PC-9 (cell line): ENCODE results near the gene PLCD3. TPM values are rescaled to one million over a fixed set of nuclear protein-coding genes. Genes with fewer than 3 reads are reported as not detected.
A peak's percentile ranks its signal among the peaks of the same experiment; 100 is the strongest.

ENCODE experiments used
- BruUV-seq: library from RNA; stranded (reverse); fragments of 400-500 nt; replicated peaks from 2 replicates; lab custom pipeline; 2021; lab: Mats Ljungman, UMichigan
- CTCF ChIA-PET: fragments of 300-600 bp; sonication (Branson Sonifier 250); formaldehyde crosslinking; loops from one replicate; lab custom pipeline; 2022; ENCODE audit warnings: antibody characterized with exemption; lab: Charles Lee
- POLR2A ChIA-PET: fragments of 300-600 bp; sonication (Branson Sonifier 250); formaldehyde crosslinking; loops from one replicate; lab custom pipeline; 2022; ENCODE audit warnings: antibody characterized with exemption; ENCODE audit not compliant: unreplicated experiment; lab: Charles Lee
- DNase-seq, 2 experiments: peaks; one replicate each; pipeline versions ENCODE4 v3.0.0 to v3.0.0-alpha.2; 2015 to 2022; ENCODE audit warnings: mixed read lengths in 1 of 2
- H2AFZ ChIP-seq: fragments of 200-600 bp; sonication (generic); 2 replicates; pipeline ENCODE4 v1.8.1; 2017; ENCODE audit warnings: antibody characterized with exemption
- H3F3A ChIP-seq: fragments of 200-600 bp; sonication (generic); 2 replicates; pipeline ENCODE4 v1.8.1; 2017; ENCODE audit warnings: antibody characterized with exemption, mild to moderate bottlenecking, low read depth; ENCODE audit not compliant: insufficient read depth
- H3K27ac ChIP-seq: fragments of 200-600 bp; sonication (generic); 2 replicates; pipeline ENCODE4 v1.6.1; 2016; ENCODE audit warnings: mixed run types
- H3K27me3 ChIP-seq: fragments of 200-600 bp; sonication (generic); 2 replicates; pipeline ENCODE4 v1.6.1; 2016; ENCODE audit warnings: low read depth, mixed run types; ENCODE audit not compliant: insufficient read depth
- H3K36me3 ChIP-seq: fragments of 200-600 bp; sonication (generic); 2 replicates; pipeline ENCODE4 v1.6.1; 2016; ENCODE audit warnings: low read depth, mixed run types
- H3K4me1 ChIP-seq: fragments of 200-600 bp; sonication (generic); replicated peaks from 2 replicates; pipeline ENCODE4 v1.6.1; 2016; ENCODE audit warnings: mixed run types; ENCODE audit not compliant: insufficient read depth
- H3K4me2 ChIP-seq: fragments of 200-600 bp; sonication (generic); 2 replicates; pipeline ENCODE4 v1.6.1; 2017; ENCODE audit warnings: mixed run types
- H3K4me3 ChIP-seq: fragments of 200-600 bp; sonication (generic); 2 replicates; pipeline ENCODE4 v1.6.1; 2016; ENCODE audit warnings: mixed run types
- H3K79me2 ChIP-seq: fragments of 200-600 bp; sonication (generic); 2 replicates; pipeline ENCODE4 v1.6.1; 2017; ENCODE audit warnings: low read depth, mixed run types
- H3K9me2 ChIP-seq: fragments of 200-600 bp; sonication (generic); 2 replicates; pipeline ENCODE4 v1.8.1; 2017; ENCODE audit warnings: mild to moderate bottlenecking; ENCODE audit not compliant: insufficient read depth
- H3K9me3 ChIP-seq: fragments of 200-600 bp; sonication (generic); 2 replicates; pipeline ENCODE4 v1.8.1; 2016; ENCODE audit warnings: low read depth; ENCODE audit not compliant: insufficient read depth
- H4K20me1 ChIP-seq: fragments of 200-600 bp; sonication (generic); 2 replicates; pipeline ENCODE4 v1.8.1; 2017; ENCODE audit not compliant: insufficient read depth
- EZH2 ChIP-seq: fragments of 200-600 bp; sonication (generic); IDR thresholded peaks from 2 replicates; pipeline ENCODE4 v1.8.0; 2017; ENCODE audit warnings: antibody characterized with exemption, low read depth
- intact Hi-C: fragments of 100-400 bp; cut with micrococcal nuclease; formaldehyde crosslinking; loops from one replicate; pipeline ENCODE4 v1.10.0; 2022; ENCODE audit not compliant: unreplicated experiment
- total RNA-seq: library from RNA; stranded (reverse); gene quantifications from 2 replicates; pipeline ENCODE4 v1.2.3, GENCODE V29; 2021
- TF ChIP-seq, protein P1 (sequence below): fragments of 200-600 bp; sonication (generic); conservative IDR thresholded peaks from 2 replicates; pipeline ENCODE4 v1.6.1; 2017; ENCODE audit warnings: mixed run types, antibody characterized with exemption, mild to moderate bottlenecking, moderate library complexity

The PLCD3 gene
- total RNA-seq, 1 experiment from 2014 or later = 92.4 TPM

GRCh38 chr17:45160447-45161287 lies 28.4 kb upstream of the PLCD3 start:
- intact Hi-C loops = loop anchor here (1.0 kb wide), 2 partner anchors 11 to 12 kb away; partner anchors contain the start of gene HEXIM1
- Histone ChIP-seq H3K9me3 (no peaks in the 10 kb centered on the region), H3K27me3 (no peaks in the 10 kb centered on the region), H3K4me3 (peak overlapping the region; percentile 73), H2AFZ (peak overlapping the region; percentile 31), H3K4me2 (peak overlapping the region; percentile 92), H3K9me2 (no peaks in the 10 kb centered on the region), H4K20me1 (no peaks in the 10 kb centered on the region; the same call in 1 of the 2 replicates), H3K79me2 (peaks cover 62% of the 10 kb centered on the region), H3K36me3 (peaks cover 7% of the 10 kb centered on the region; the same call in 1 of the 2 replicates), H3F3A (peaks cover 43% of the 10 kb centered on the region), H3K27ac (peak overlapping the region; percentile 93), H3K4me1 (peaks cover 61% of the 10 kb centered on the region)
- CTCF ChIA-PET = interaction anchor here (0.6 to 1.7 kb wide), 6 partner anchors 9 to 446 kb away, joined by 3 to 11 read pairs (median 7); partner anchors contain the start of gene ACBD4
- TF ChIP-seq, protein P1, sequence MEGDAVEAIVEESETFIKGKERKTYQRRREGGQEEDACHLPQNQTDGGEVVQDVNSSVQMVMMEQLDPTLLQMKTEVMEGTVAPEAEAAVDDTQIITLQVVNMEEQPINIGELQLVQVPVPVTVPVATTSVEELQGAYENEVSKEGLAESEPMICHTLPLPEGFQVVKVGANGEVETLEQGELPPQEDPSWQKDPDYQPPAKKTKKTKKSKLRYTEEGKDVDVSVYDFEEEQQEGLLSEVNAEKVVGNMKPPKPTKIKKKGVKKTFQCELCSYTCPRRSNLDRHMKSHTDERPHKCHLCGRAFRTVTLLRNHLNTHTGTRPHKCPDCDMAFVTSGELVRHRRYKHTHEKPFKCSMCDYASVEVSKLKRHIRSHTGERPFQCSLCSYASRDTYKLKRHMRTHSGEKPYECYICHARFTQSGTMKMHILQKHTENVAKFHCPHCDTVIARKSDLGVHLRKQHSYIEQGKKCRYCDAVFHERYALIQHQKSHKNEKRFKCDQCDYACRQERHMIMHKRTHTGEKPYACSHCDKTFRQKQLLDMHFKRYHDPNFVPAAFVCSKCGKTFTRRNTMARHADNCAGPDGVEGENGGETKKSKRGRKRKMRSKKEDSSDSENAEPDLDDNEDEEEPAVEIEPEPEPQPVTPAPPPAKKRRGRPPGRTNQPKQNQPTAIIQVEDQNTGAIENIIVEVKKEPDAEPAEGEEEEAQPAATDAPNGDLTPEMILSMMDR = no peak; the same call in 1 of the 2 replicates
- TF ChIP-seq EZH2 = no peak
- BruUV-seq = TSS peak; percentile 54
- peak; percentile 51 for DNase-seq
- POLR2A ChIA-PET = interaction anchor here (0.6 to 3.5 kb wide), 8 partner anchors 8 to 285 kb away, joined by 3 to 100 read pairs (median 5); partner anchors contain the start of genes HEXIM1 and MAP3K14

DNA sequence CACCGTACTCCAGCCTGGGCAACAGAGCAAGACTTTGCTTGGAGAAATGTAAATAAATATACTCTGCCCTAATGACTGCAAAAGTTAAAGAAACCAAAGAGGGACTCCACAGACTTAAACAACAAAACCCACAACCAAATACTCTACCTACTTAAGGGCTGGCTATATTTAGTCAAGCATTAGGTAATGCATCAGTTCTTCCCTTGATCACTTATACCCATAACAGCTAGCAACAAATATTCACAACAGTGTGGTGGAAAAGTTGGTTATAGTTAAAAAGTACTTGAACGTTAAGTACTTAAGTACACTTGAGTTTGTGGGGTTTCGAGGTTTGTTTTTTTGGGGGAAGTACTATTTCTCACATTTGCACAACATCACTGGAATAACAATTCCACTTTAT lies 23.9 kb upstream of the PLCD3 start:
- Histone ChIP-seq H3F3A (peaks cover 71% of the 10 kb centered on the region), H3K27ac (no peak overlapping the region), H3K9me3 (no peaks in the 10 kb centered on the region), H3K79me2 (peaks cover 83% of the 10 kb centered on the region), H3K4me2 (peak overlapping the region; percentile 82), H3K36me3 (peaks cover 7% of the 10 kb centered on the region; the same call in 1 of the 2 replicates), H2AFZ (no peak overlapping the region), H3K4me1 (peaks cover 72% of the 10 kb centered on the region), H4K20me1 (no peaks in the 10 kb centered on the region; the same call in 1 of the 2 replicates), H3K9me2 (no peaks in the 10 kb centered on the region), H3K27me3 (no peaks in the 10 kb centered on the region), H3K4me3 (no peak overlapping the region)
- no TSS peak for BruUV-seq
- CTCF ChIA-PET = interaction anchor here (1.2 to 2.3 kb wide), 3 partner anchors 20 to 42 kb away, joined by 4 to 37 read pairs (median 26); partner anchors contain the start of gene ACBD4
- intact Hi-C loops = no loop called here
- DNase-seq = no peak
- TF ChIP-seq EZH2 = no peak
- TF ChIP-seq, protein P1 = no peak
- POLR2A ChIA-PET = no interaction called here

GRCh38 chr17:45155483-45155882 lies 23.2 kb upstream of the PLCD3 start:
- peak overlapping the region; percentile 75 for H3K27ac ChIP-seq
- no peaks in the 10 kb centered on the region; the same call in 1 of the 2 replicates for H4K20me1 ChIP-seq
- peak overlapping the region; percentile 36; the same call in 1 of the 2 replicates for H3K4me3 ChIP-seq
- peaks cover 74% of the 10 kb centered on the region for H3K4me1 ChIP-seq
- peak; percentile 21 to 77 for DNase-seq
- intact Hi-C loops = no loop called here
- peaks cover 10% of the 10 kb centered on the region for H3K36me3 ChIP-seq
- no peak overlapping the region for H2AFZ ChIP-seq
- H3K4me2 ChIP-seq = peak overlapping the region; percentile 82
- H3K27me3 ChIP-seq = no peaks in the 10 kb centered on the region
- no TSS peak for BruUV-seq
- H3K9me2 ChIP-seq = no peaks in the 10 kb centered on the region
- H3F3A ChIP-seq = peaks cover 74% of the 10 kb centered on the region
- H3K9me3 ChIP-seq = no peaks in the 10 kb centered on the region
- CTCF ChIA-PET = interaction anchor here (0.6 to 2.3 kb wide), 7 partner anchors 19 to 270 kb away, joined by 4 to 37 read pairs (median 13); partner anchors contain the start of gene ACBD4
- H3K79me2 ChIP-seq = peaks cover 83% of the 10 kb centered on the region
- POLR2A ChIA-PET = interaction anchor here (0.5 to 1.4 kb wide), 8 partner anchors 14 to 268 kb away, joined by 3 to 41 read pairs (median 12); partner anchors contain the start of gene C1QL1
- no peak for TF ChIP-seq EZH2
- TF ChIP-seq, protein P1 = 0 out of 2 replicates have a peak, but pooled peaks have one; percentile 5
